HepG2 (cell line): ENCODE results near the gene TOP3B. TPM values are rescaled to one million over a fixed set of nuclear protein-coding genes. Genes with fewer than 3 reads are reported as not detected.

Source experiments
- ATAC-seq: fragments of 200-7000 bp; cut with Tn5 transposase; 3 replicates; pipeline ENCODE4 v1.9.1; 2020; ENCODE audit warnings: mild to moderate bottlenecking, moderate library complexity
- BruUV-seq: library from RNA; stranded (reverse); fragments of 400-500 nt; replicated peaks from 2 replicates; lab custom pipeline; 2021; lab: Mats Ljungman, UMichigan
- CTCF ChIA-PET: fragments of 300-600 bp; formaldehyde crosslinking; extraction: SDS; loops from one replicate; lab custom pipeline; 2021; ENCODE audit warnings: low total read pairs, inconsistent platforms, low intra/inter-chr PET ratio; lab: Yijun Ruan, JAX
- POLR2A ChIA-PET: fragments of 350-600 bp; sonication (Branson Sonifier 250); formaldehyde crosslinking; loops from one replicate; lab custom pipeline; 2020; ENCODE audit warnings: antibody characterized with exemption, inconsistent platforms; lab: Yijun Ruan, JAX
- DNase-seq: peaks from one replicate; pipeline ENCODE4 v3.0.0-alpha.2; 2015; ENCODE audit warnings: low spot score
- FAIRE-seq: peaks from 3 replicates; lab custom pipeline; 2011; peaks lifted over from hg19 to GRCh38; lab: Jason Lieb, UNC
- H2AFZ ChIP-seq: one replicate; pipeline ENCODE4 v1.6.1; 2011; ENCODE audit warnings: low read length, inconsistent platforms
- H3K27ac ChIP-seq: fragments of 300-600 bp; 3 replicates; pipeline ENCODE4 v1.8.0; 2011; ENCODE audit warnings: mixed run types, mild to moderate bottlenecking, mixed read lengths, low read length, inconsistent platforms; ENCODE audit not compliant: insufficient read depth; ENCODE audit errors: extremely low read length
- H3K27me3 ChIP-seq, 2 experiments: fragments of 200-600 bp in 1 of 2; 2 replicates in 1 of 2; 3 replicates in 1 of 2; pipeline versions ENCODE4 v1.6.0 to v1.8.0; 2011; ENCODE audit warnings: low read length in 2 of 2, mild to moderate bottlenecking in 2 of 2, moderate library complexity in 2 of 2, inconsistent platforms in 1 of 2; ENCODE audit not compliant: insufficient read depth in 2 of 2, control insufficient read depth in 1 of 2
- H3K36me3 ChIP-seq, 2 experiments: fragments of 200-600 bp in 1 of 2; replicated peaks in 1 of 2; 2 replicates in 1 of 2; 3 replicates in 1 of 2; pipeline versions ENCODE4 v1.5.1 to v1.8.0; 2011; ENCODE audit warnings: low read length in 2 of 2, inconsistent platforms in 1 of 2; ENCODE audit not compliant: insufficient read depth in 2 of 2, control insufficient read depth in 1 of 2
- H3K4me1 ChIP-seq: 2 replicates; pipeline ENCODE4 v1.5.1; 2012; ENCODE audit warnings: low read length, inconsistent platforms; ENCODE audit not compliant: insufficient read depth
- H3K4me2 ChIP-seq: 2 replicates; pipeline ENCODE4 v1.6.0; 2011; ENCODE audit warnings: low read depth, low read length, inconsistent platforms
- H3K4me3 ChIP-seq, 3 experiments: fragments of 200-600 bp in 1 of 3; sonication (generic), shearing (Covaris generic) in 1 of 3; replicated peaks in 1 of 3; 2 replicates each; pipeline ENCODE4 v1.5.1; 2011 to 2016; ENCODE audit warnings: low read length in 3 of 3, inconsistent platforms in 2 of 3, low read depth in 2 of 3, mild to moderate bottlenecking in 2 of 3, control low read depth in 1 of 3, mixed read lengths in 1 of 3; ENCODE audit not compliant: insufficient read depth in 1 of 3
- H3K79me2 ChIP-seq: one replicate; pipeline ENCODE4 v1.6.1; 2011; ENCODE audit warnings: low read length, inconsistent platforms; ENCODE audit not compliant: insufficient read depth
- H3K9ac ChIP-seq: 2 replicates; pipeline ENCODE4 v1.6.0; 2011; ENCODE audit warnings: mild to moderate bottlenecking, low read depth, low read length, inconsistent platforms; ENCODE audit not compliant: insufficient read depth
- H3K9me3 ChIP-seq: 2 replicates; pipeline ENCODE4 v1.5.1; 2012; ENCODE audit warnings: mild to moderate bottlenecking, low read length
- H4K20me1 ChIP-seq: 2 replicates; pipeline ENCODE4 v1.6.0; 2011; ENCODE audit warnings: inconsistent platforms, mild to moderate bottlenecking, low read length, moderate library complexity; ENCODE audit not compliant: insufficient read depth
- CENPX ChIP-seq: sonication (generic); formaldehyde crosslinking; IDR thresholded peaks from 2 replicates; pipeline ENCODE4 v1.9.0; 2021; ENCODE audit warnings: mild to moderate bottlenecking, missing genetic modification reagents, moderate library complexity
- ETS1 ChIP-seq: sonication (generic); formaldehyde crosslinking; IDR thresholded peaks from 2 replicates; pipeline ENCODE4 v1.4.0; 2020; ENCODE audit warnings: missing genetic modification reagents
- FOSL2 ChIP-seq: sonication (generic); formaldehyde crosslinking; IDR thresholded peaks from 2 replicates; pipeline ENCODE4 v1.4.0; 2020; ENCODE audit warnings: missing genetic modification reagents
- FOXK2 ChIP-seq: fragments of 450-650 bp; IDR thresholded peaks from 2 replicates; pipeline ENCODE4 v1.6.1; 2016
- JUN ChIP-seq: sonication (generic); formaldehyde crosslinking; IDR thresholded peaks from 2 replicates; pipeline ENCODE4 v1.4.0; 2020; ENCODE audit warnings: mild to moderate bottlenecking, missing genetic modification reagents
- MLLT10 ChIP-seq: sonication (generic); formaldehyde crosslinking; IDR thresholded peaks from 2 replicates; pipeline ENCODE4 v1.4.0; 2020; ENCODE audit warnings: missing genetic modification reagents
- MTF2 ChIP-seq: sonication (generic); formaldehyde crosslinking; IDR thresholded peaks from 2 replicates; pipeline ENCODE4 v1.5.0; 2020; ENCODE audit warnings: missing genetic modification reagents, borderline replicate concordance
- PREB ChIP-seq: sonication (generic); formaldehyde crosslinking; IDR thresholded peaks from 2 replicates; pipeline ENCODE4 v1.4.0; 2020; ENCODE audit warnings: missing genetic modification reagents
- TOPORS ChIP-seq: sonication (generic); formaldehyde crosslinking; IDR thresholded peaks from 2 replicates; pipeline ENCODE4 v1.8.0; 2023; ENCODE audit warnings: mild to moderate bottlenecking, missing genetic modification reagents
- YEATS2 ChIP-seq: sonication (generic); formaldehyde crosslinking; IDR thresholded peaks from 2 replicates; pipeline ENCODE4 v1.4.0; 2020; ENCODE audit warnings: missing genetic modification reagents, borderline replicate concordance
- ZC3H4 ChIP-seq: sonication (generic); formaldehyde crosslinking; IDR thresholded peaks from 2 replicates; pipeline ENCODE4 v1.4.0; 2020; ENCODE audit warnings: missing genetic modification reagents, borderline replicate concordance
- ZNF350 ChIP-seq: sonication (generic); formaldehyde crosslinking; IDR thresholded peaks from 2 replicates; pipeline ENCODE4 v1.4.0; 2020; ENCODE audit warnings: mild to moderate bottlenecking, low read depth, missing genetic modification reagents, borderline replicate concordance
- ZNF362 ChIP-seq: sonication (generic); formaldehyde crosslinking; IDR thresholded peaks from 2 replicates; pipeline ENCODE4 v1.4.0; 2020; ENCODE audit warnings: missing genetic modification reagents, mild to moderate bottlenecking, borderline replicate concordance
- ZNF432 ChIP-seq: sonication (generic); formaldehyde crosslinking; IDR thresholded peaks from 2 replicates; pipeline ENCODE4 v1.5.0; 2020; ENCODE audit warnings: missing genetic modification reagents, mild to moderate bottlenecking, borderline replicate concordance
- ZNF558 ChIP-seq: sonication (generic); formaldehyde crosslinking; IDR thresholded peaks from 2 replicates; pipeline ENCODE4 v1.9.0; 2022; ENCODE audit warnings: mild to moderate bottlenecking, missing genetic modification reagents, borderline replicate concordance
- ZNF564 ChIP-seq: sonication (generic); formaldehyde crosslinking; IDR thresholded peaks from 2 replicates; pipeline ENCODE4 v1.8.1; 2023; ENCODE audit warnings: mild to moderate bottlenecking, missing genetic modification reagents
- ZXDC ChIP-seq: sonication (generic); formaldehyde crosslinking; IDR thresholded peaks from 2 replicates; pipeline ENCODE4 v1.5.0; 2020; ENCODE audit warnings: mild to moderate bottlenecking, missing genetic modification reagents
- WGBS: methylation state at CpG from one replicate; pipeline ENCODE4 v1.1.6; 2017; ENCODE audit warnings: low lambda C conversion rate; 5-methylcytosine and 5-hydroxymethylcytosine counted together
- in situ Hi-C: cut with HindIII; loops from 2 replicates; pipeline ENCODE4 v1.10.0; 2017; ENCODE audit warnings: low pct_unique_long_range_greater_than_20kb; ENCODE audit not compliant: extremely low pct_ligation_motif_present
- intact Hi-C: fragments of 100-400 bp; cut with micrococcal nuclease; formaldehyde crosslinking; loops from one replicate; pipeline ENCODE4 v1.10.0; 2022; ENCODE audit not compliant: unreplicated experiment
- polyA plus RNA-seq, 8 experiments: library from polyadenylated mRNA; depleted of rRNA in 3 of 8; stranded (reverse) in 7 of 8; unstranded in 1 of 8; fragments of >200 nt; fragmentation: Illumina TruSeq in 4 of 8; extraction: Trizol in 4 of 8; gene quantifications; 2 replicates each; pipeline versions ENCODE4 v1.2.1 to v1.2.3, GENCODE V29; 2011 to 2016; ENCODE audit warnings: low read depth in 4 of 8, missing spikeins in 1 of 8, mixed read lengths in 1 of 8; ENCODE audit not compliant: insufficient read depth in 1 of 8
- total RNA-seq, 5 experiments: library from RNA; depleted of rRNA; stranded (reverse); fragments of >200 nt; fragmentation: Illumina TruSeq; extraction: Trizol; gene quantifications; 2 replicates each; pipeline ENCODE4 v1.2.3, GENCODE V29; 2016; ENCODE audit warnings: low read depth in 1 of 5

TOP3B gene
- total and polyA plus RNA-seq, 2 of the 13 experiments (the other 11 are each of a cell fraction or from before 2014, with no cell fraction given) = 28.5 to 29.7 TPM

GRCh38 chr22:21949569-21949918 is 33.0 kb downstream of the TOP3B start:
- Histone ChIP-seq H3K27me3 (no peaks in the 10 kb centered on the region; a peak in 1 of 5 replicates), H3K4me2 (no peak overlapping the region), H3K36me3 (peaks cover 3 to 15% of the 10 kb centered on the region in 2 experiments; a peak in 3 of 5 replicates), H4K20me1 (peaks cover 7% of the 10 kb centered on the region; the same call in 1 of the 2 replicates), H3K9me3 (no peaks in the 10 kb centered on the region), H3K9ac (no peak overlapping the region), H3K4me1 (peaks cover 16% of the 10 kb centered on the region), H3K4me3 (no peak overlapping the region), H2AFZ (no peak overlapping the region), H3K27ac (no peak overlapping the region), H3K79me2 (no peaks in the 10 kb centered on the region)
- ChIA-PET CTCF (no interaction called here), POLR2A (no interaction called here)
- FAIRE-seq = no peak
- no peak for ATAC-seq
- intact Hi-C loops = no loop called here
- in situ Hi-C loops = loop anchor here (5.0 kb wide), 1 partner anchor 237 kb away; no protein-coding TSS in a partner anchor
- WGBS = 91% methylated on average over 6 of the region's 8 CpGs
- no TSS peak for BruUV-seq
- TF ChIP-seq JUN (CRISPR knock-in tag) = no peak
- no peak for TF ChIP-seq ZNF362 (CRISPR knock-in tag)
- no peak for TF ChIP-seq YEATS2
- TF ChIP-seq ZNF432 (CRISPR knock-in tag) = no peak
- no peak for TF ChIP-seq ETS1 (CRISPR knock-in tag)
- TF ChIP-seq ZNF558 = no peak
- no peak for TF ChIP-seq MLLT10 (CRISPR knock-in tag)
- no peak for TF ChIP-seq ZNF350
- no peak for TF ChIP-seq ZC3H4
- TF ChIP-seq ZNF564 (CRISPR knock-in tag) = no peak
- no peak for TF ChIP-seq PREB (CRISPR knock-in tag)
- no peak for TF ChIP-seq FOXK2
- no peak for TF ChIP-seq FOSL2 (CRISPR knock-in tag)
- TF ChIP-seq MTF2 (CRISPR knock-in tag) = no peak
- TF ChIP-seq CENPX (CRISPR knock-in tag) = no peak
- no peak for TF ChIP-seq TOPORS (CRISPR knock-in tag)
- TF ChIP-seq ZXDC (CRISPR knock-in tag) = no peak
- DNase-seq = no peak
